Natural killer cell (primary cell): ENCODE measurements around the gene NPEPL1. TPM values are rescaled to one million over a fixed set of nuclear protein-coding genes. Genes with fewer than 3 reads are reported as not detected.

Experiments used
- ATAC-seq, 3 donors: fragments of 150-1000 bp in 2 of 3; fragments of 200-7000 bp in 1 of 3; cut with Tn5 transposase; 1 replicate in 1 of 3; 2 replicates in 2 of 3; pipeline ENCODE4 v1.10.0; 2021; ENCODE audit warnings: mild to moderate bottlenecking in 2 of 3, moderate library complexity in 2 of 3
- DNase-seq, 2 donors: peaks; one replicate each; pipeline versions ENCODE4 v3.0.0 to v3.0.0-alpha.2; 2013 to 2021; ENCODE audit warnings: mixed read lengths in 1 of 2
- H3K27ac ChIP-seq: one replicate; pipeline ENCODE4 v1.5.1; 2013; ENCODE audit warnings: mild to moderate bottlenecking, low read length
- H3K27me3 ChIP-seq: one replicate; pipeline ENCODE4 v1.6.1; 2013; ENCODE audit warnings: low read length; ENCODE audit not compliant: control insufficient read depth, insufficient read depth
- H3K36me3 ChIP-seq: one replicate; pipeline ENCODE4 v1.6.1; 2013; ENCODE audit warnings: low read length; ENCODE audit not compliant: control insufficient read depth, insufficient read depth
- H3K4me1 ChIP-seq: one replicate; pipeline ENCODE4 v1.6.1; 2013; ENCODE audit warnings: low read length; ENCODE audit not compliant: control insufficient read depth, insufficient read depth
- H3K4me3 ChIP-seq: one replicate; pipeline ENCODE4 v1.5.1; 2013; ENCODE audit warnings: low read length
- H3K9me3 ChIP-seq: one replicate; pipeline ENCODE4 v1.6.1; 2013; ENCODE audit warnings: low read length; ENCODE audit not compliant: control insufficient read depth, insufficient read depth
- H3K27ac Mint-ChIP-seq, 2 donors: one replicate each; pipeline ENCODE4 v1.8.0; 2022; ENCODE audit warnings: mild to moderate bottlenecking in 2 of 2, mixed read lengths in 2 of 2, moderate library complexity in 1 of 2
- H3K27me3 Mint-ChIP-seq, 2 donors: one replicate each; pipeline ENCODE4 v1.8.0; 2022; ENCODE audit warnings: low read depth in 2 of 2, mixed read lengths in 2 of 2
- H3K36me3 Mint-ChIP-seq: one replicate; pipeline ENCODE4 v1.8.0; 2022; ENCODE audit warnings: mixed read lengths
- H3K4me1 Mint-ChIP-seq, 2 donors: one replicate each; pipeline ENCODE4 v1.8.0; 2022; ENCODE audit warnings: mixed read lengths in 2 of 2
- H3K4me3 Mint-ChIP-seq: one replicate; pipeline ENCODE4 v1.8.0; 2022; ENCODE audit warnings: mild to moderate bottlenecking, moderate library complexity, mixed read lengths
- H3K9me3 Mint-ChIP-seq, 2 donors: one replicate each; pipeline ENCODE4 v1.8.0; 2022; ENCODE audit warnings: mixed read lengths in 2 of 2
- WGBS: methylation state at CpG from one replicate; pipeline ENCODE4 v1.1.7; 2013; ENCODE audit warnings: missing lambda C conversion rate; ENCODE audit not compliant: insufficient coverage; 5-methylcytosine and 5-hydroxymethylcytosine counted together
- intact Hi-C: fragments of 100-400 bp; cut with micrococcal nuclease; formaldehyde crosslinking; loops from one replicate; pipeline ENCODE4 v1.14.2; 2022
- total RNA-seq, 4 donors: library from RNA; stranded (reverse); fragments of 120-200 nt in 1 of 4; gene quantifications; one replicate each; pipeline versions ENCODE4 v1.2.3 to v1.2.4, GENCODE V29; 2013 to 2022
- TF ChIP-seq, protein P1 (sequence below): fragments of 200-600 bp; IDR thresholded peaks from one replicate; pipeline ENCODE4 v1.8.0; 2022; ENCODE audit warnings: antibody characterized with exemption

Gene NPEPL1
- total RNA-seq, 3 donors from 2014 or later (not counting 1 experiment from before 2014, with no cell fraction given): 66.0 to 83.7 (median 68.4) TPM

DNA sequence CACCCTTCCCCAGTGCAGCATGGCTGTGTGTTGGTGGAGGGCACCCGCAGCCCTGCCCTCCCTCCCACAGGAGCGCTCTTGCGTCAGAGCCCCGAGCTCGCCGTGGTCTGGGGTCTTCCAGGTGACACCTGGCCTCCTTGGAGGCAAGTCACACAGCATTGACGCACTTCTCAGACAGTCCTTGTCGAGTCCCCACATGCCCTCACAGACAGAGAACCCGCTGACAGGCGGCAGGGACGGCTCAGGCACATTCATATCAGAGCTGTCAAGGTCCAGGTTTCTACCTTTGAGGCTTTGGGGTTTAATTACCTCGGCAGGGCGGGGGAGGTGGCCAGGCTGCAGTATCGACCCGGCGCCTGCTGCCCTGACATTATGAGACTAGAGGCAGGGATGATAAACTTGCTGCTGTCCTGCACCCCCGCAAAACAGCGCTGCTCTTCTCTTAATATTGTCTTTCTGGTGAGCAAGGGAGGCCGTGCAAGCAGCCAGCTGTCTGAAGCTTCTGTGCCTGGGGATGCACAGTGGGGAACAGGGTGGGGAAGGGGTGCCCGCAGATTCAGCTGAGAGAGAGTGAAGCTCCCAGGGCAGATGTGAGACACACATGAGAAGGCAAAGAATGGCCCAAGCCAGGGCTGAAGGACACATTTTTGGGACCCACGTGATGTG, 4.7 kb downstream of the NPEPL1 start:
- peaks cover 17% of the 10 kb centered on the region for H3K4me1 ChIP-seq
- H3K9me3 ChIP-seq: no peaks in the 10 kb centered on the region
- peaks cover 25% of the 10 kb centered on the region for H3K36me3 ChIP-seq
- no peaks in the 10 kb centered on the region for H3K27me3 ChIP-seq
- TF ChIP-seq, protein P1, sequence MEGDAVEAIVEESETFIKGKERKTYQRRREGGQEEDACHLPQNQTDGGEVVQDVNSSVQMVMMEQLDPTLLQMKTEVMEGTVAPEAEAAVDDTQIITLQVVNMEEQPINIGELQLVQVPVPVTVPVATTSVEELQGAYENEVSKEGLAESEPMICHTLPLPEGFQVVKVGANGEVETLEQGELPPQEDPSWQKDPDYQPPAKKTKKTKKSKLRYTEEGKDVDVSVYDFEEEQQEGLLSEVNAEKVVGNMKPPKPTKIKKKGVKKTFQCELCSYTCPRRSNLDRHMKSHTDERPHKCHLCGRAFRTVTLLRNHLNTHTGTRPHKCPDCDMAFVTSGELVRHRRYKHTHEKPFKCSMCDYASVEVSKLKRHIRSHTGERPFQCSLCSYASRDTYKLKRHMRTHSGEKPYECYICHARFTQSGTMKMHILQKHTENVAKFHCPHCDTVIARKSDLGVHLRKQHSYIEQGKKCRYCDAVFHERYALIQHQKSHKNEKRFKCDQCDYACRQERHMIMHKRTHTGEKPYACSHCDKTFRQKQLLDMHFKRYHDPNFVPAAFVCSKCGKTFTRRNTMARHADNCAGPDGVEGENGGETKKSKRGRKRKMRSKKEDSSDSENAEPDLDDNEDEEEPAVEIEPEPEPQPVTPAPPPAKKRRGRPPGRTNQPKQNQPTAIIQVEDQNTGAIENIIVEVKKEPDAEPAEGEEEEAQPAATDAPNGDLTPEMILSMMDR: no peak
- WGBS: 95% methylated on average over 21 of the region's 21 CpGs
- Mint-ChIP-seq H3K4me1 (peaks cover 16 to 25% of the 10 kb centered on the region in 2 donors), H3K4me3 (no peak overlapping the region), H3K27me3 (no peaks in the 10 kb centered on the region), H3K9me3 (no peaks in the 10 kb centered on the region), H3K27ac (no peak overlapping the region), H3K36me3 (no peaks in the 10 kb centered on the region)
- no peak overlapping the region for H3K4me3 ChIP-seq
- no peak for ATAC-seq
- intact Hi-C loops: loop anchor here (10.0 kb wide), 1 partner anchor 463 kb away; no protein-coding TSS in a partner anchor
- H3K27ac ChIP-seq: no peak overlapping the region
- DNase-seq: peak in 1 of 2 donors; percentile 8

DNA sequence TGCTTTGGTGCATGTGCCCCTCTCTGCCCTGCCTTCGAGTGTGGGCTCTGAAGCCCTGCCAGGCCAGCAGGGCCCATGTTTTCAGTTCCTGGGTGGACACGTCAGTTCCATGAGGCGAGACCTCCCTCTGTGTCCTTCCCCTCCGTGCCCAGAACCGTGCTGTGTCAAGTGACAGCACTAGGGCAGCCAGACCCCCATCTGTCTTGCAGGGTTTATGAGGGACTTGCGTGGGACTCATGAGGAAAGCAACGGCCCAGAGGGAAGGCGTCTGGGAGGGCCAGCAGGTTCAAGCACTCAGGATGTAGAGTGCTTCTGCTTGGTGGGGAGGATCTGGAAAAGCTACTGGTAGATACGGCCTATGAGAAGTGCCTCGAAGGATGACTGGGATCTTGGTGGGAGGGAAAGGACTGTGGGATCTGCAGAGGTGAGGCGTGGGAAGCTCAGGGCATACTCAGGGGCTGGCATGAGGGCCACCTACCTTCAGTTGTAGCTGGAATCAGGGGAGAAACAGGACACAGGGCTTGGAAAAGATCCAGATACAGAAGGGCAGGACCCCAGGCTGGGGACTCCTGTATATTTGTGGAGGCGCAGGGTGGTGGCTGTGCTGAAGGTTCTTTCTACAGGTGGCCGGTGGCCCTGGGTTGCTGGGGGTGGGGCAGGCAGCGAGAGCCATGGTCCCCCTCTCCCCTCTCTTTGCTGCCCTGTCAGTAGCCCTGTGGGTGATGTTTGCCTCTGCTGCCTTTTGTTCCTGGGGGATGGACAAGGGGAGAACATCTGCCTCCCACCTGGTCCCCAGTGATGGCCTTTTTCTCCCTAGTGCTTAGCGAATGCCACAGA, 5.5 kb downstream of the NPEPL1 start:
- DNase-seq: no peak
- Histone ChIP-seq H3K9me3 (no peaks in the 10 kb centered on the region), H3K4me1 (peaks cover 17% of the 10 kb centered on the region), H3K27me3 (no peaks in the 10 kb centered on the region), H3K36me3 (peaks cover 27% of the 10 kb centered on the region), H3K27ac (no peak overlapping the region), H3K4me3 (no peak overlapping the region)
- TF ChIP-seq, protein P1: no peak
- Mint-ChIP-seq H3K9me3 (no peaks in the 10 kb centered on the region), H3K4me3 (no peak overlapping the region), H3K36me3 (no peaks in the 10 kb centered on the region), H3K4me1 (peaks cover 16 to 25% of the 10 kb centered on the region in 2 donors), H3K27me3 (no peaks in the 10 kb centered on the region), H3K27ac (no peak overlapping the region)
- intact Hi-C loops: loop anchor here (10.0 kb wide), 1 partner anchor 463 kb away; no protein-coding TSS in a partner anchor
- 95% methylated on average over 15 of the region's 15 CpGs for WGBS
- no peak for ATAC-seq

DNA sequence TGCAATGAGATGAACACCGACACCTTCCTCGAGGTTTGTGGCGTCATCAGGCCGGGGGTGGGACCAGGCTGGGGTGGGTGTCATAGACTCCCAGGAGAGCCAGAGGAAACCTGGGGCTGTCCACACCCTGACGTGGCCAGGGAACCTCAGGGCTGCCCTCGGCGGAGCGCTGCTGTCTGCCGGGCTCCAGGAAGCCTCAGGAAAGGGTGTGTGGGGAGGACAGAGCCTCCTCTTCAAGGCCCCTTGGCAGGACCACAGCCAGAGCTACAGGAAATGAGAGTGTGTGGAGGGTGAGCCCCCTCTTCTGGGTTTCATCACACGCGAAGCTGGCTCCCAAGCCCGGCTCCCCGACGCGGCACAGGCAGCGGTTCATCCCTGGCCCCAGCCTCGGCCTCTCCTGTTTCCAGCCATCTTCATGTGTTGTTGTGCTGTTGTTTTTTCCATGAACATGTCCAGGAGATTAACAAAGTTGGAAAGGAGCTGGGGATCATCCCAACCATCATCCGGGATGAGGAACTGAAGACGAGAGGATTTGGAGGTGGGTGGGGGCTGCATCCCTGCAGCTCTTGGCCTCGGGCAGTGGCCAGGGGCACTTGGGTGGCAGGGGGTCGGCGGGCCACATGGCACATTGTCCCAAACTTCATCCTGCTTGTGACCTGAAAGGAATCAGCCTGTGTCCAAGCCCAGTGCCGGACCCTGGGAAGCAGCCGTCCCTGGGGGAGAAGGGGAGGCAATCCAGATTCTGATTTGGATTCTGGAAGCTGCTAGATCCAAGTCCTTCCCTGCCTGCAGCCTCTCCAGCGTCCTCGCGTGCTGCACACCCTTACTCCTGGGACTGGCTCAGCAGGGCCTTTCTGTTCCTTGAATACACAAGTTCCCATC, 6.4 kb downstream of the NPEPL1 start:
- DNase-seq (no peak), ATAC-seq (no peak)
- H3K4me1 ChIP-seq: peaks cover 9% of the 10 kb centered on the region
- WGBS: 88% methylated on average over 27 of the region's 27 CpGs
- TF ChIP-seq, protein P1: no peak
- H3K4me3 ChIP-seq: no peak overlapping the region
- H3K27me3 ChIP-seq: no peaks in the 10 kb centered on the region
- no peak overlapping the region for H3K27ac ChIP-seq
- H3K27ac Mint-ChIP-seq: no peak overlapping the region
- H3K9me3 ChIP-seq: no peaks in the 10 kb centered on the region
- H3K27me3 Mint-ChIP-seq: no peaks in the 10 kb centered on the region
- intact Hi-C loops: loop anchor here (10.0 kb wide), 1 partner anchor 464 kb away; no protein-coding TSS in a partner anchor
- H3K4me3 Mint-ChIP-seq: no peak overlapping the region
- peaks cover 35% of the 10 kb centered on the region for H3K36me3 ChIP-seq
- H3K4me1 Mint-ChIP-seq: peaks cover 16 to 19% of the 10 kb centered on the region in 2 donors
- no peaks in the 10 kb centered on the region for H3K36me3 Mint-ChIP-seq
- H3K9me3 Mint-ChIP-seq: no peaks in the 10 kb centered on the region
